ENCODE results near the gene CDH23. TPM values are rescaled to one million over a fixed set of nuclear protein-coding genes. Genes with fewer than 3 reads are reported as not detected.

Gene CDH23
- total RNA-seq, 2 donors from 2014 or later, result 3.9 to 74.8 TPM

- Histone ChIP-seq H3K4me1 (replicated peaks) (peaks cover 6% of the 10 kb centered on the region), H3K27ac (no peak overlapping the region), H3K27me3 (replicated peaks; ENCODE audit: insufficient read depth) (no peaks in the 10 kb centered on the region), H3K36me3 (no peaks in the 10 kb centered on the region), H3K9me3 (no peaks in the 10 kb centered on the region), H3K4me3 (no peak overlapping the region)
- TF ChIP-seq POLR2A (IDR thresholded peaks at IDR 0.05) (no peak), POLR2AphosphoS5 (IDR thresholded peaks at IDR 0.05) (no peak)
- TF ChIP-seq, protein P1, sequence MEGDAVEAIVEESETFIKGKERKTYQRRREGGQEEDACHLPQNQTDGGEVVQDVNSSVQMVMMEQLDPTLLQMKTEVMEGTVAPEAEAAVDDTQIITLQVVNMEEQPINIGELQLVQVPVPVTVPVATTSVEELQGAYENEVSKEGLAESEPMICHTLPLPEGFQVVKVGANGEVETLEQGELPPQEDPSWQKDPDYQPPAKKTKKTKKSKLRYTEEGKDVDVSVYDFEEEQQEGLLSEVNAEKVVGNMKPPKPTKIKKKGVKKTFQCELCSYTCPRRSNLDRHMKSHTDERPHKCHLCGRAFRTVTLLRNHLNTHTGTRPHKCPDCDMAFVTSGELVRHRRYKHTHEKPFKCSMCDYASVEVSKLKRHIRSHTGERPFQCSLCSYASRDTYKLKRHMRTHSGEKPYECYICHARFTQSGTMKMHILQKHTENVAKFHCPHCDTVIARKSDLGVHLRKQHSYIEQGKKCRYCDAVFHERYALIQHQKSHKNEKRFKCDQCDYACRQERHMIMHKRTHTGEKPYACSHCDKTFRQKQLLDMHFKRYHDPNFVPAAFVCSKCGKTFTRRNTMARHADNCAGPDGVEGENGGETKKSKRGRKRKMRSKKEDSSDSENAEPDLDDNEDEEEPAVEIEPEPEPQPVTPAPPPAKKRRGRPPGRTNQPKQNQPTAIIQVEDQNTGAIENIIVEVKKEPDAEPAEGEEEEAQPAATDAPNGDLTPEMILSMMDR (IDR thresholded peaks at IDR 0.05), result no peak
- no peak for DNase-seq (ENCODE audit: low spot score)
- intact Hi-C loops (cut with DNase I), result no loop called here
- WGBS, result 89% methylated on average over 11 of the region's 11 CpGs
These were observed 455.7 kb downstream of the CDH23 start for GRCh38 chr10:71852355-71852937.

- no peak for DNase-seq (ENCODE audit: low spot score)
- no peak overlapping the region for H3K4me3 ChIP-seq
- no peaks in the 10 kb centered on the region for H3K9me3 ChIP-seq
- H3K27me3 ChIP-seq (replicated peaks; ENCODE audit: insufficient read depth), result no peaks in the 10 kb centered on the region
- no peaks in the 10 kb centered on the region for H3K36me3 ChIP-seq
- peaks cover 5% of the 10 kb centered on the region for H3K4me1 ChIP-seq (replicated peaks)
- TF ChIP-seq POLR2AphosphoS5 (IDR thresholded peaks at IDR 0.05) (no peak), POLR2A (IDR thresholded peaks at IDR 0.05) (no peak)
- TF ChIP-seq, protein P1 (IDR thresholded peaks at IDR 0.05), result no peak
- intact Hi-C loops (cut with DNase I), result no loop called here
- WGBS, result 43% methylated on average over 5 of the region's 5 CpGs
- no peak overlapping the region for H3K27ac ChIP-seq
These were observed 457.3 kb downstream of the CDH23 start for GRCh38 chr10:71854031-71854430.

GRCh38 chr10:71856619-71857018 lies 459.9 kb downstream of the CDH23 start:
- no peaks in the 10 kb centered on the region for H3K36me3 ChIP-seq
- no peaks in the 10 kb centered on the region for H3K27me3 ChIP-seq (replicated peaks; ENCODE audit: insufficient read depth)
- DNase-seq (ENCODE audit: low spot score), result no peak
- peaks cover 3% of the 10 kb centered on the region for H3K4me1 ChIP-seq (replicated peaks)
- TF ChIP-seq, protein P1 (IDR thresholded peaks at IDR 0.05), result no peak
- no peak for TF ChIP-seq POLR2AphosphoS5 (IDR thresholded peaks at IDR 0.05)
- no peak for TF ChIP-seq POLR2A (IDR thresholded peaks at IDR 0.05)
- WGBS, result 94% methylated on average over 4 of the region's 4 CpGs
- no peak overlapping the region for H3K4me3 ChIP-seq
- H3K9me3 ChIP-seq, result no peaks in the 10 kb centered on the region
- intact Hi-C loops (cut with DNase I), result no loop called here
- no peak overlapping the region for H3K27ac ChIP-seq

DNA sequence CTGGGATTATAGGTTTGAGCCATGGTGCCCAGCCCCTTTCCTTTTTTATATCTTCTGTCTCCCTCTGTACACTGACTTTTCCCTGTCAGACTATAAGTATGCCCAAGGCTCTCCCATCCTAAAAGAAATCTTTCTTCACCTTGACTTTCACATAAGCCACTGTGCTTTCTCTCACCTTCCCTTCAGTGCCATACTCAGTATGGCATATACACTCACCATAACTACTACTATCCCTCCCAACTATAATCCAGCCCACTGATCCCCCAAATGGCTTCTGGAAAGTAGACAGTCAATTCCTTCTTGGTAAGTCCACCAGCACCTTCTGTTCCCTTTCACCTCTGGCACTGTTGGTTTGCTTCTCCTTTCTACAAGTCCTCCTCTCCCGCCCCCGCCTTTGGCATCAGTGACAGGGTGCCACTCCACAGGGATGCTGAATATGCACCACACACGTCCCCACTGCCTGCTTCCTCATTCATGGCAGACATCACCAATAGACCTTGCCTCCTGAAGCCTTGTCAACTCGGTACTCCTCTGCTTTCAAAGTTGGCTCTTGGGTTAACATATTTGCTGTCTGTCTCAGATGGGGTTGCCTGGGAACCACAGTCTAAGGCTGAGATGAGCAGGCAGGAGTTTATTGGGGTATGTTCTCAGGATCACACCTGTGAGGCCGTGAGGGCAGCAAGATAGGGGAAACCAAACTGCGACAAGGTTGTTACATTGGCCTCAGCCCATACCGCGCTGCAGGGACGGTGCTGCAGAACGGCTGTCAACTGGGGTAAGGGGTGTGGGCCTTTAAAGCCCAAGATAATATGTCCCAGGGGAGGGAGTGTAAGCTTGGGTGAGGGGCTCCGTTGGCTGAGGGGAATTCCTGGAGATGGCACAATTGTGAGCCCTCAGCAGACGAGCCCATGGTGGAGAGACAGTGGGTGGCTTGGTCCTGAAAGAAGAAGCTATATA lies 461.5 kb downstream of the CDH23 start:
- intact Hi-C loops (cut with DNase I), result no loop called here

More for the DNA sequence above, 461.5 kb downstream of the CDH23 start:
- DNase-seq (ENCODE audit: low spot score), result no peak
- H3K4me1 ChIP-seq (replicated peaks), result peaks cover 3% of the 10 kb centered on the region
- no peak overlapping the region for H3K4me3 ChIP-seq
- no peaks in the 10 kb centered on the region for H3K27me3 ChIP-seq (replicated peaks; ENCODE audit: insufficient read depth)
- H3K36me3 ChIP-seq, result no peaks in the 10 kb centered on the region
- WGBS, result 81% methylated on average over 12 of the region's 12 CpGs
- no peak overlapping the region for H3K27ac ChIP-seq
- TF ChIP-seq, protein P1 (IDR thresholded peaks at IDR 0.05), result no peak
- TF ChIP-seq POLR2AphosphoS5 (IDR thresholded peaks at IDR 0.05), result no peak
- no peak for TF ChIP-seq POLR2A (IDR thresholded peaks at IDR 0.05)
- no peaks in the 10 kb centered on the region for H3K9me3 ChIP-seq
